Measurements from ENCODE around the gene SFTA2. TPM values are rescaled to one million over a fixed set of nuclear protein-coding genes. Genes with fewer than 3 reads are reported as not detected.
"Not testable (repeated sequence)": the region's sequence is repeated elsewhere in the genome, so short reads cannot be mapped to it uniquely, and the experiment has no call there.

Gene SFTA2
- total RNA-seq (2014; rRNA removed; shearing (Covaris generic)), result not detected in 2 replicates
- not detected in 2 replicates for polyA plus RNA-seq (2015; cell fraction: cytosol; rRNA removed)
- polyA plus RNA-seq (2015; cell fraction: nucleus; rRNA removed), result not detected in 2 replicates

DNA sequence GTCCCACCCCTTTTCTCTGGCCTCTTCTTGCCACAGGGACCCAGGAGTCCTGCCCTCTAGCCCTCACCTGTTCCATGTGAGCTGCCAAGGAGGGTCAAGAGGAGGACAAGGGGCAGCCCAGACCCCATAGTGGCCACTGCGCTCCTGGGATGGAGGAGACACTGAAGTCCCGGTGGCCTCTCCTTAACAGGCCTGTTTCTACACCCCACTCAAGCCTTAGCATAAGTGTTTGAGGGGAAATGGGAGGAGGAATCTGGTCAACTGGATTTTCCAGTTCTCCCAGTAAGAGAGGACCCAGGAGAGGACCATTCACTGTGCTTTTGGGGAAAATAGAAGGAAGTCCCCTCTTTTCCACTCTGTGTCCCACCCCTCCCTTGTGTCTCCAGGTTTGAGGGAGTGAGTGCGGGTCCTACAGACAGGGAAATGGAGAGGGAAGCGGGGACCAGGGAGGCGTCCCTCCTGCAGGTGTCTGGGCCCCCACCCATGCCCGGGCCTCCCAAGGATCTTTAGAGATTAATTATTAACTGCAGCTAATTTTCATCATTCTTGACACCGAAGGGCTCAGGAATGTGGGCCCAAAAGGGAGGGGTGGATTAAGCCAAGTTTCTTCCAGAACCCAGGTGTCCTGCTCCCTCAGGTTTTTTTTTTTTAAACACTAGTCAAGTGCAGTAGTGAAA is at the start of gene SFTA2:
SFTA2 (minus strand) TSS at position 202 of the 677 bp plus-strand sequence; CDS start at position 128, 74 bp downstream.
- DNase-seq (ENCODE audit: low read depth), result no peak

DNA sequence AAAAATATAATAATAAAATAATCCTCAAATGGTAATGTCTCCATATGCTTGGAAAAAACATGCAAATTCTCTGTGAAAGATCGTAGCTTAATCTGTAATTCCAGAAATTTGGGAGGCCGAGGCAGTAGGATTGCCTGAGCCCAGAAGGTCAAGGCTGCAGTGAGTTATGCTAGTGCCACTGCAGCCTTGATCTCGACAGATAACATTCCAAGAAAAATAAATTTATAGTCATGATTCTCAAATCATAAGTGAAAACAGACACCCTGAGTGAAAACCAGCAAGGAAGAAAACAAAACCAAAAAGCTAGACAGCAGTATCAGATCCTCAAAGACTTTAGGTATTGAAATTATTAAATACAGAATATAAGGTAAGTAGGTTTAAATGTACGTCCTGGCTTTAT is 47.7 kb upstream of the SFTA2 start:
- no peak for DNase-seq (ENCODE audit: low read depth)

- no peak for DNase-seq (ENCODE audit: low read depth)
Observed at GRCh38 chr6:30979141-30979540, 47.2 kb upstream of the SFTA2 start.

DNA sequence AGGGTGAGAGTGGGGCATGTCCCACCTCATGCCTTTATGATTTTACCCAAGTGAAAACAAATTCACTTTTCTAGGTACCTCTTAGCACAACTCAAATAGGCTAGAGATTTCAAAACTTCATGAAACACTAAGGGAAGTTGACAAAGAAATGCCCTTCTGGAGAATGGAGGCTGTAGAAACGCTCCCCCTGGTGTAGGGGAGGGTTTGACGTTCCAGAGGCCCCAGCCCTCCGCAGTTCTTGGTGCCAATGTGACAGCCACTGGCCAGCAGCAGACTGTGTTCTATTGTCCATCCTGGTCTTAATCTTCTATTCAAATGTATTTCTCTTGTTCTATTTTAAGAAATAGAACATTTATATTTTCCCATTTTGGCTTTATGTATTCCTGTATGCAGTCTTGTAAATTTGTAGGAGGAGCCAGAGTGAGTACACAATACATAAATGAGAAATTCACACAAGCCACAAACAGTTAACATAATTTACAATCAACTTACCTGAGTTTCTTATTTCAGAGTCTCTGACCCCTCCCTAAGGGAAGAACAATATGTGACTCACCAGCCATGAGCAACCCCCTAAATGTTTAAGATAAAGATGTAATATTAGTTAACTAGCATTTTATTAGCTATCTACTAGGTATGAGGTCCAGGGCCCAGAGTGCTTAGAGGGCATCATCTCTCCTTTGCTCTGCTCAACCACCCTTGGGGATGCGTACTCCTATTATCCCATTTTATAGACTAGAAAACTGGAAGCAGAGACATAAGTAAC is 42.7 kb upstream of the SFTA2 start:
- DNase-seq (ENCODE audit: low read depth), result no peak

GRCh38 chr6:30972816-30973215 is 40.8 kb upstream of the SFTA2 start:
- no peak for DNase-seq (ENCODE audit: low read depth)

GRCh38 chr6:30970946-30971345 is 39.0 kb upstream of the SFTA2 start:
- no peak for DNase-seq (ENCODE audit: low read depth)

- not testable (repeated sequence) for DNase-seq (ENCODE audit: low read depth)
Observed at GRCh38 chr6:30969171-30969570, 37.2 kb upstream of the SFTA2 start.

DNA sequence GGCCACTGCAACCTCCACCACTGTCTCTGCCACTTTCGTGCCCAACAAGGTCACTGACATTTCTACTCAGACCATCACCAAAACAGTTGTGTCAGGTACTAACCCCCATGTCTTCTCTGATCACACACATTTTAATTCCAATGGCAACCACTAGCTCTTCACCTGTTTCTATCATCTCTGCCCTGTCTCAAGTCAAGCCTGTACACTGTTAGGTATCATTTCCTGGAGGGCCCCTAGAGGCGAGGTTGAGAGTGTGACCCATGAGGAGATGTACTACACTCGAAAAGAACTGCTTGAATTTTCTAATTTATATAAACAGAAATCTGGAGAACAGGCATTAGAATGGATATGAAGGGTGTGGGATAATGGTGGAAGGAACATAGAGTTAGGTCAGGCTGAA is 34.2 kb upstream of the SFTA2 start:
- no peak for DNase-seq (ENCODE audit: low read depth)

GRCh38 chr6:30965140-30965601 is 33.2 kb upstream of the SFTA2 start:
- DNase-seq (ENCODE audit: low read depth), result no peak

DNA sequence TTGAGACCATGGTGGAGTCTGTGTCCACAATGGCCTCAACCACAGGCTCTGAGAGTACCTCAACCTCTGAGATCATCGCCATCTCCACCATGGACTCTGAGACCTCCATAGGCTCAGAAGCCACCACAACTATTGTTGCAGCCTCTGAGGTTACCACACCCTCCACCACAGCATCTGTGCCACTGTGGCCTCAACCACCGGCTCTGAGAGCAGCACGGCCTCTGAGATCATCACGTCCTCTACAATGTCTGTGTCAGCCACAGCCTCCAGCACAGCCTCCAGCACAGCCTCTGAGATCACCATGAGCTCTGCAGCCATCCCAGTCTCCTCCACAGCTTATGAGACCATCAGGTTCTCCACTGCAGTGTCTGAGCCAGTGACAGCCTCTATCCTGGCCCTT is 32.1 kb upstream of the SFTA2 start:
- peak; percentile 25 for DNase-seq (ENCODE audit: low read depth)

- DNase-seq (ENCODE audit: low read depth), result peak; percentile 50
Observed at GRCh38 chr6:30963641-30964040, 31.7 kb upstream of the SFTA2 start.

DNA sequence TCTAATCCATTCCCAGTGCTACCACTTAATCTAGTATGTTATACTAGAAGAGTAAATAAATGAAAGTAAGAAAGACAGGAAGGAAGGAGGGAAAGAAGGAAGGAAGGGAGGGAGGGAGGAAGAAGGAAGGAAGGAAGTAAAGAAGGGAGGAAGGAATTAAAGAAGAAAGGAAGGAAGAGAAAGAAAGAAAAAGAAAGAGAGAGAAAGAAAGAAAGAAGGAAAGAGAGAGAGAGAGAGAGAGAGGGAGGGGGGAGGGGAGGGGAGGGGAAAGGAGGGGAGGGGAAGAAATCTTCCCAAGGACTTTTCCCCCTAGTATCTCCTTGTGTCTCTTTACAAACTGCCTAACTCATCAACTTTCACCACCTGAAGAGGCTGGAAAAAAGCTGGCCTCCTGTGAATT is 30.7 kb upstream of the SFTA2 start:
- DNase-seq (ENCODE audit: low read depth), result no peak

DNA sequence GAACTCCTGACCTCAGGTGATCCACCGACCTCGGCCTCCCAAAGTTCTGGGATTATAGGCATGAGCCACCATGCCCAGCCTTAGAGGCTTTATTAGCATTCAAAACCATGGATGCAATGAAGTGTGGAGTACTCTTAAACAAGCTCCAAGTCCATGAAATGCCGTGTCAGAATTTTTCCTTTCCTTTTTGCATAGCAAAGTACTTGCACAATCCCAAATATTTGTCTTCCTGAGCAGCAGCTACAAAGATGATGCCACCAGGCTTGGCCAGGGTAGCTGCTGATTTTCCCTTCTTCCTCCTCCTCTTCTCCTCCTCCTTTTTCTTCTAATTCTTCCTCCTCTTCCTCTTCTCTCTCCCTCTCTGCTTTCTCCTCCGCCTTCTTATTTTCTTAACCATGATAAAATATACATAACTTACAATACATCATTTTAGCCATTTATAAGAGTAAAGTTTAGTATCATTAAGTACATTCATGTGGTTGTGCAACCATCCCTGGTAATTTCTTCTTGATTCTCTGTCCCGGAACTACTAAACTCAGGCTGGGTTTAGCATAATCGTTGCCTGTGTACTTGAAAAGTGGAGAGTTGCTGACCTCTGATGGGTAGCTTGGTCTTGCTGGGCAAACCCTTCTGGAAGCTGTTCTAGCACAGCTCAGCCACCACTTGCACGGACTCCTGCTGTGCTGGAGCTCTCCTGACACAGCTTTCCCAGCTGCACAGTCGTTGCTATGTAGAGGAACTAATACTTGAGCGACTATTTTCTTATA is 29.1 kb upstream of the SFTA2 start:
- no peak for DNase-seq (ENCODE audit: low read depth)

DNA sequence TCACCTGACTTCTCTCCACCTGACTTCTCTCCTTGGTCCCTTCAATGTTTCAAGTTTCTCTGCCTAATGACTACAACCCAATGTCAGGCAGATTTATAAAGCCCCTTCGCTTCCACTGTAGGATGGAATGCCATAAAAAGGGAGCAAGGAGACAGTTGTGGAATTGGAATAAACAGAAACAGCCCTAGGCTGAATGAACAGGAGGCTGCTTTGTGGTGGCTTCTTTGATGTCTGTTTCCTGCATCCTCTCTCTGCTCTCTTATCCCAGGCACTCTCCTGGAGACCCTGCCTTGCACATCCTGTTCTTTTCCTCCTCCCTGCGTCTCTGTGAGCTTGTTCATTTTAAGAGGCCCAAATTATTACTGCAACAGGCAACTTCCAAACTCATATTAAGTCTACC is 25.7 kb upstream of the SFTA2 start:
- no peak for DNase-seq (ENCODE audit: low read depth)

DNA sequence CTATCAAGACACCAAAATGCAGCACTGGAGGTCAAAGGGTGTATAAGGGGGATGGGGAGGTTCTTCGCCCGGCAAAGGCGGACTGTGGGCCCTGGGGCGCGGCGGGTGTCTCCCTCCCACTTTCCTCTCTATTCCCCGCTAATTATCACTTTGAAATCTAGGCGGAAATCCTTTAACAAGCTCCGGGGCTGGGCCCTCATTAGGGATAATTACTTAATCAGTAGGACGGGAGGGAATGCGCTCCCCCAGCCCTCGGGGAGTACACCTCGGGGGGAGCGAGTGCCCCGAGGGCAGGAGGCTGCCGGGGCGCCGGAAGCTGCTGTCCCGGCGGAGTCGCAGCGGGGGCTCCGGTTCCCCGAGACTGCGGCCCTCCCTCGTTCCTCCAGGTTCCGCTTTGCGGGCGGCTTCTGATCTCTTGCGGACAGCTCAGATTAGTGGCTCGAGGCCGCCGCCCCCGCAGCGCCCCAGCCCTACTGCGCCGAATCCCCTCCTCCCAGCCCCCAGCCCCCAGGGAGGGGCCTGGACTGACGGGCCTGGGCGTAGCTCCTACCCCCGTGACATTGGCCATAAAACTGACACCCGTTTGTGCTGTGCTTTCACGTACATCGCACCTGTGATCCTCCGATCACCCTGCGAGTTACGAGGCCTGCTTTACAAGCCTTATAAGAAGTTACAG is 23.5 kb upstream of the SFTA2 start:
- DNase-seq (ENCODE audit: low read depth), result peak; percentile 61

- DNase-seq (ENCODE audit: low read depth), result no peak
Observed at GRCh38 chr6:30954631-30955366, 22.8 kb upstream of the SFTA2 start.

GRCh38 chr6:30951907-30952469 is 20.0 kb upstream of the SFTA2 start:
- no peak for DNase-seq (ENCODE audit: low read depth)

DNA sequence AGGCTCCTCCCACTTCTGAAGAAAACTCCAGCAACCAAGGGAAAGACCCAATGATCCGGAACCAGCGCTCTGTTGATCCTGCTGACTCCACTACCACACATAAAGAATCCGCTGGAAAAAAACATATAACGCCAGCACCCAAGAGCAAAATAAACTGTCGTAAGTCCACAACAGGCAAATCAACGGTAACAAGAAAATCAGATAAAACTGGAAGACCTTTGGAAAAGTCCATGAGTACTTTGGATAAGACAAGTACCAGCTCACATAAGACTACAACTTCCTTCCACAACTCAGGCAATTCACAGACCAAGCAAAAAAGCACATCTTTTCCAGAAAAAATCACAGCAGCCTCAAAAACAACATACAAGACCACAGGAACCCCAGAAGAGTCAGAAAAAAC is 16.8 kb upstream of the SFTA2 start:
- DNase-seq (ENCODE audit: low read depth), result no peak

DNA sequence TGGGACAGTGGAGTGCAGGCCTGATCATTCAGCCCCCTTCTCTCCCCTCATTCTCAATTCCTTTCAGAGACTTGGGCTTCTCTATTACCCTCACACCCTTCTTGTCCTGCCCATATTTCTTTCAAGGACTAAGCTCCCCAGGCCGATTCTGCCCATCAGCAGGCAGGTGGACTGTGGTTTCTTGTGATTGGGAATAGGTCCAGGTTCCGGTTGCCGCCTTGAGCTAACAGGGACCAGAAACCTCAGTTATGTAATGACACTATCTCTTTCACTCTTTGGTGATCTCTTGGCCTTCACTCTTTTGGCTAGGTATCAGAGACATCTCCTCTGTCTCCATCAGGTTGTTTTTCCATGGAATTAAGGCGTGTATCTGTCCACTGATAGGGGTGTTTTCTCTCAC is 15.3 kb upstream of the SFTA2 start:
- no peak for DNase-seq (ENCODE audit: low read depth)

DNA sequence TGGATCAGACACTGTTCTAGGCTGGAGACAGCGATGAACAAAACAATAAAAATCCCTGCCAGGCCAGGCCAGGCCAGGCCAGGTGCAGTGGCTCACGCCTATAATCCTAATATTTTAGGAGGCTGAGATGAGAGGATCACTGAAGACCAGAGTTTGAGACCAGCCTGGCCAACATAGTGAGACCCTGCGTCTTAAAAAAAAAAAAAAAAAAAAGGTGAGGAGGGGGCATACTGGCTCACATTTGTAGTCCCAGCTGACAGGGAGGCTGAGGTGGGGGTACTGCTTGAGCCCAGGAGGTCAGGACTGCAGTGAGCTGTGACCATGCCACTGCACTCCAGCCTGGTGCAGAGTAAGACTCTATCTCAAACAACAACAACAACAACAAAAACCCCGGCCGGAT is 13.3 kb upstream of the SFTA2 start:
- no peak for DNase-seq (ENCODE audit: low read depth)
